RWPE2 (cell line): ENCODE data around the gene C22orf31.

ENCODE experiments used
- ATAC-seq: fragments of 200-7000 bp; cut with Tn5 transposase; 3 replicates; pipeline ENCODE4 v1.9.1; 2021; ENCODE audit warnings: low read depth
- DNase-seq: peaks from one replicate; pipeline ENCODE4 v3.0.0-alpha.2; 2020; ENCODE audit warnings: low spot score
- H3K27ac ChIP-seq: fragments of 450-650 bp; 2 replicates; pipeline ENCODE4 v1.5.1; 2017; ENCODE audit warnings: mild to moderate bottlenecking; ENCODE audit not compliant: poor library complexity, severe bottlenecking
- H3K27me3 ChIP-seq: fragments of 250-450 bp; sonication (Bioruptor Pico); 2 replicates; pipeline ENCODE4 v1.5.1; 2021; ENCODE audit warnings: mild to moderate bottlenecking, moderate library complexity; ENCODE audit not compliant: insufficient read depth, poor library complexity, severe bottlenecking
- H3K36me3 ChIP-seq: fragments of 250-450 bp; sonication (Bioruptor Pico); 2 replicates; pipeline ENCODE4 v1.5.1; 2020; ENCODE audit warnings: low read depth, mild to moderate bottlenecking, moderate library complexity
- H3K4me1 ChIP-seq: fragments of 250-450 bp; sonication (Bioruptor Pico); 2 replicates; pipeline ENCODE4 v1.5.1; 2021; ENCODE audit warnings: mild to moderate bottlenecking, moderate library complexity; ENCODE audit not compliant: insufficient read depth, poor library complexity, severe bottlenecking
- H3K4me3 ChIP-seq: fragments of 250-450 bp; sonication (Bioruptor Pico); 2 replicates; pipeline ENCODE4 v1.5.1; 2021; ENCODE audit warnings: mild to moderate bottlenecking, moderate library complexity; ENCODE audit not compliant: severe bottlenecking
- H3K9me3 ChIP-seq: fragments of 250-450 bp; sonication (Bioruptor Pico); 2 replicates; pipeline ENCODE4 v1.5.1; 2021; ENCODE audit warnings: mild to moderate bottlenecking, moderate library complexity; ENCODE audit not compliant: severe bottlenecking
- CTCF ChIP-seq: fragments of 450-650 bp; IDR thresholded peaks from one replicate; pipeline ENCODE4 v1.5.1; 2017; ENCODE audit warnings: mild to moderate bottlenecking, moderate library complexity; ENCODE audit not compliant: poor library complexity, severe bottlenecking

C22orf31 gene

GRCh38 chr22:29095459-29095858, 33.8 kb upstream of the C22orf31 start:
- ATAC-seq (no peak), DNase-seq (no peak)
- Histone ChIP-seq H3K27ac (no peak overlapping the region), H3K27me3 (no peaks in the 10 kb centered on the region), H3K4me3 (no peak overlapping the region), H3K9me3 (no peaks in the 10 kb centered on the region), H3K36me3 (no peaks in the 10 kb centered on the region), H3K4me1 (no peaks in the 10 kb centered on the region)
- TF ChIP-seq CTCF: no peak

- TF ChIP-seq CTCF: no peak
- no peak for DNase-seq
- ATAC-seq: 0 out of 3 replicates have a peak, but pooled peaks have one; percentile 10
Measured at GRCh38 chr22:29093501-29094300, 32.1 kb upstream of the C22orf31 start.

DNA sequence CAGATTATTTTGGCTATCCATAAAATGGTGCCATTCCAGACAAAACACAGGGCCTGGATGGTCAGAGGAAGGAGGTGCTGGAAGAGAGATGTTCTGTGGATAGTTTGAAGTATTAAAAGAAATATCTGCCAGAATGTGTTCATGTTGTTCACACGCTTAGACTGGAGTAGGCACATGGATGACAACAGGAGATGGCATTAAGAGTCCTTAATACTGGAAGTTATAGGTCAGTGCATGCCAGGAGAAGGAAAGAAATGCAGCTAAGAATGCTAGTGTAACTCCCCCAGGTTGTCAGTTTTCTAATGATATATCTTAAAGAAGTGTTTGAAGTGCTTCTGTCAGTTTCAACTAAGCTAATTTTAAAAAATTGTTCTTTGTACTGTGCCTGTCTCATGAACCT, 31.4 kb upstream of the C22orf31 start:
- Histone ChIP-seq H3K36me3 (no peaks in the 10 kb centered on the region), H3K9me3 (no peaks in the 10 kb centered on the region), H3K27ac (no peak overlapping the region), H3K4me3 (no peak overlapping the region), H3K4me1 (no peaks in the 10 kb centered on the region), H3K27me3 (no peaks in the 10 kb centered on the region)
- no peak for ATAC-seq
- no peak for DNase-seq
- no peak for TF ChIP-seq CTCF

More at GRCh38 chr22:29093501-29094300, 32.1 kb upstream of the C22orf31 start:
- H3K9me3 ChIP-seq: no peaks in the 10 kb centered on the region
- H3K36me3 ChIP-seq: no peaks in the 10 kb centered on the region
- H3K4me3 ChIP-seq: no peak overlapping the region
- no peaks in the 10 kb centered on the region for H3K4me1 ChIP-seq
- H3K27me3 ChIP-seq: no peaks in the 10 kb centered on the region
- no peak overlapping the region for H3K27ac ChIP-seq

GRCh38 chr22:29092243-29092642, 30.6 kb upstream of the C22orf31 start:
- Histone ChIP-seq H3K4me3 (no peak overlapping the region), H3K27me3 (no peaks in the 10 kb centered on the region), H3K4me1 (no peaks in the 10 kb centered on the region), H3K9me3 (no peaks in the 10 kb centered on the region), H3K27ac (no peak overlapping the region), H3K36me3 (no peaks in the 10 kb centered on the region)
- no peak for TF ChIP-seq CTCF
- ATAC-seq (no peak), DNase-seq (no peak)

- Histone ChIP-seq H3K36me3 (no peaks in the 10 kb centered on the region), H3K27ac (no peak overlapping the region), H3K27me3 (no peaks in the 10 kb centered on the region), H3K9me3 (no peaks in the 10 kb centered on the region), H3K4me3 (no peak overlapping the region), H3K4me1 (no peaks in the 10 kb centered on the region)
- no peak for DNase-seq
- no peak for TF ChIP-seq CTCF
- ATAC-seq: no peak
Measured at GRCh38 chr22:29090039-29090438, 28.4 kb upstream of the C22orf31 start.
